Mucosa of rectum (tissue), 2 donors: Measurements from ENCODE around the gene DSCAM.

ENCODE experiments used
- H3K27ac ChIP-seq, 2 donors: one replicate each; pipeline ENCODE4 v1.7.0; 2013; ENCODE audit warnings: inconsistent platforms in 2 of 2, low read depth in 2 of 2, low read length in 2 of 2
- H3K27me3 ChIP-seq, 2 donors: one replicate each; pipeline ENCODE4 v1.7.0; 2013; ENCODE audit warnings: low read length in 2 of 2; ENCODE audit not compliant: control insufficient read depth in 2 of 2, insufficient read depth in 2 of 2
- H3K36me3 ChIP-seq, 2 donors: one replicate each; pipeline ENCODE4 v1.7.0; 2013; ENCODE audit warnings: low read length in 2 of 2; ENCODE audit not compliant: control insufficient read depth in 2 of 2, insufficient read depth in 2 of 2
- H3K4me1 ChIP-seq, 2 donors: one replicate each; pipeline ENCODE4 v1.7.0; 2013; ENCODE audit warnings: low read length in 2 of 2, mild to moderate bottlenecking in 1 of 2; ENCODE audit not compliant: control insufficient read depth in 2 of 2, insufficient read depth in 2 of 2
- H3K4me3 ChIP-seq, 2 donors: one replicate each; pipeline ENCODE4 v1.7.0; 2013; ENCODE audit warnings: low read length in 2 of 2
- H3K9ac ChIP-seq, 2 donors: one replicate each; pipeline ENCODE4 v1.7.0; 2013; ENCODE audit warnings: low read length in 2 of 2, low read depth in 1 of 2, mild to moderate bottlenecking in 1 of 2
- H3K9me3 ChIP-seq, 2 donors: one replicate each; pipeline ENCODE4 v1.7.0; 2013; ENCODE audit warnings: low read length in 2 of 2; ENCODE audit not compliant: control insufficient read depth in 2 of 2
- donor health status: healthy.
- donor health status: Normal muscosa, but diverticular disease.

The DSCAM gene

GRCh38 chr21:39968010-39968409 is 878.9 kb downstream of the DSCAM start:
- Histone ChIP-seq H3K27me3 (no peaks in the 10 kb centered on the region), H3K36me3 (no peaks in the 10 kb centered on the region), H3K4me3 (no peak overlapping the region), H3K4me1 (no peaks in the 10 kb centered on the region), H3K27ac (no peak overlapping the region), H3K9ac (no peak overlapping the region), H3K9me3 (peaks cover 0 to 3% of the 10 kb centered on the region in 2 donors)

DNA sequence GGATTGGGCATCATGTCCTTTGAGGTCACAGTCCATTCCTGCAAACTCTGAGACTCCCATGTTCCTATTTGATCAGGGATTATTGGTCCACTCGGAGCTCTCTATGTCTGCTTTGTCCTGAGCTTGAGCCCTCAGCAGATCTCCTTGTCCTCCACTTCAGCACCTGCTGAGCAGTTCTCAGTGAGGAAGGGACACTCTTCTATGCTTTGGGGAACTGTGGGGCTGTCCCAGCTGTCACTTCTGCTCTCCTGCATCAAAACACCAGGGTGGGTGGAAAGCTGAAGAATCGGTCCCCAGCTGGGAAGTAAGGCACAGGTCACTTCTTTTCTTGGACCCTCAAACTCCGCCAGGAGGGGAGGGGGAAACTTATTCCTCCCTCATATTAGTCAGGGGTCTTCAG is 880.2 kb downstream of the DSCAM start:
- Histone ChIP-seq H3K27ac (no peak overlapping the region), H3K4me3 (no peak overlapping the region), H3K36me3 (no peaks in the 10 kb centered on the region), H3K9me3 (peaks cover 0 to 3% of the 10 kb centered on the region in 2 donors), H3K9ac (no peak overlapping the region), H3K27me3 (no peaks in the 10 kb centered on the region), H3K4me1 (no peaks in the 10 kb centered on the region)

- Histone ChIP-seq H3K9ac (no peak overlapping the region), H3K36me3 (no peaks in the 10 kb centered on the region), H3K4me1 (no peaks in the 10 kb centered on the region), H3K27me3 (no peaks in the 10 kb centered on the region), H3K4me3 (no peak overlapping the region), H3K9me3 (peaks cover 0 to 3% of the 10 kb centered on the region in 2 donors), H3K27ac (no peak overlapping the region)
Observed at GRCh38 chr21:39965026-39965425, 881.9 kb downstream of the DSCAM start.

DNA sequence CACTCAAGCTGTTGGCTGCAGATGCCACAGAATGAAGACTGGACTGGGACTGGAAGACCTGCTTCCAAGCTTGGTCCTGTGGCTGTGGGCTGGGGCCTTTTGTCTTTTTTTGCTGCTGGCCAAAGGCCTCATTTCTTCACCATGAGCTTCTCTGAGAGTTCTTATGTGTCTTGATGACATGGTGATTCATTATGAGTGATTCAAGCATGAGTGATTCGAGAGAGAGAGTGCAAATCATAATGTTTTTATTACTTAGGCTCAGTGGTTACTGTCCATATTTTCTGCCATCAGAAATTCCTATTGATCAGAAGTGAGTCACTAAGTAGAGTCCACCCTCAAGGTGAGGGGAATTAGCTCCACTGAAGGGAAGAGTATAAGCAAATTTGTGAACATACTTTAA is 885.7 kb downstream of the DSCAM start:
- no peak overlapping the region for H3K9ac ChIP-seq
- no peak overlapping the region for H3K27ac ChIP-seq
- no peaks in the 10 kb centered on the region for H3K36me3 ChIP-seq
- peaks cover 0 to 3% of the 10 kb centered on the region in 2 donors for H3K9me3 ChIP-seq
- H3K27me3 ChIP-seq: no peaks in the 10 kb centered on the region
- no peak overlapping the region for H3K4me3 ChIP-seq
- H3K4me1 ChIP-seq: no peaks in the 10 kb centered on the region
